Sigmoid colon (tissue), 7 donors: ENCODE results near the gene ATRAID. TPM values are rescaled to one million over a fixed set of nuclear protein-coding genes. Genes with fewer than 3 reads are reported as not detected.
A peak's percentile ranks its signal among the peaks of the same experiment; 100 is the strongest.

Experiments
- DNase-seq: peaks from one replicate; pipeline ENCODE4 v3.0.0-alpha.2; 2019
- H3K27ac ChIP-seq, 4 donors: fragments of 200-600 bp; sonication (generic); one replicate each; pipeline ENCODE4 v1.5.1; 2016 to 2019; ENCODE audit warnings: mild to moderate bottlenecking in 1 of 4
- H3K27me3 ChIP-seq, 3 donors: fragments of 200-600 bp; sonication (generic); one replicate each; pipeline ENCODE4 v1.5.1; 2019; ENCODE audit warnings: mild to moderate bottlenecking in 1 of 3
- H3K36me3 ChIP-seq, 4 donors: fragments of 200-600 bp; sonication (generic); one replicate each; pipeline ENCODE4 v1.5.1; 2016 to 2019
- H3K4me1 ChIP-seq, 4 donors: fragments of 200-600 bp; sonication (generic); one replicate each; pipeline ENCODE4 v1.5.1; 2017 to 2019
- H3K4me3 ChIP-seq, 4 donors: fragments of 200-600 bp; sonication (generic); one replicate each; pipeline ENCODE4 v1.5.1; 2017 to 2019; ENCODE audit warnings: mild to moderate bottlenecking in 2 of 4, moderate library complexity in 1 of 4
- H3K9me3 ChIP-seq, 4 donors: fragments of 200-600 bp in 3 of 4; sonication (generic) in 3 of 4; one replicate each; pipeline versions ENCODE4 v1.5.1 to v1.6.1; 2013 to 2019
- CTCF ChIP-seq, 4 experiments: fragments of 450-650 bp in 3 of 4; fragments of 200-600 bp in 1 of 4; IDR thresholded peaks; one replicate each; pipeline ENCODE4 v1.5.1; 2016 to 2019; ENCODE audit warnings: antibody characterized with exemption in 4 of 4, mild to moderate bottlenecking in 3 of 4, moderate library complexity in 2 of 4
- EP300 ChIP-seq, 4 donors: sonication (generic); formaldehyde crosslinking; IDR thresholded peaks; one replicate each; pipeline ENCODE4 v1.6.1; 2017; ENCODE audit warnings: antibody characterized with exemption in 4 of 4
- POLR2A ChIP-seq, 2 donors: fragments of 450-650 bp; IDR thresholded peaks; one replicate each; pipeline ENCODE4 v1.6.1; 2016; ENCODE audit warnings: antibody characterized with exemption in 2 of 2, mild to moderate bottlenecking in 2 of 2, moderate library complexity in 2 of 2
- POLR2AphosphoS5 ChIP-seq, 4 donors: sonication (generic); formaldehyde crosslinking; IDR thresholded peaks; one replicate each; pipeline ENCODE4 v1.6.1; 2017; ENCODE audit warnings: antibody characterized with exemption in 4 of 4
- WGBS, 2 donors: extraction: QIAGEN DNeasy Blood & Tissue Kit; methylation state at CpG; one replicate each; pipeline ENCODE4 v1.1.7; 2013; 5-methylcytosine and 5-hydroxymethylcytosine counted together
- intact Hi-C: fragments of 100-400 bp; cut with DNase I; formaldehyde crosslinking; loops from one replicate; pipeline ENCODE4 v1.15.1; 2023
- polyA plus RNA-seq, 3 donors: library from polyadenylated mRNA; stranded (reverse); fragments of 200-250 nt; gene quantifications; one replicate each; pipeline ENCODE4 v1.2.3, GENCODE V29; 2013
- total RNA-seq, 4 donors: library from RNA; depleted of rRNA; stranded (reverse); fragments of >200 nt; gene quantifications; one replicate each; pipeline ENCODE4 v1.1.0, GENCODE V29; 2016
- donor health status: healthy with polysubstance abuse.
- donor health status: Bipolar disorder and iron deficiency.
- donor health status: healthy.

The ATRAID gene
- total and polyA plus RNA-seq, 7 donors: 58.5 to 226 (median 128) TPM

- H3K9me3 ChIP-seq: no peaks in the 10 kb centered on the region
- no peaks in the 10 kb centered on the region for H3K4me1 ChIP-seq
- H3K27ac ChIP-seq: no peak overlapping the region
- no peak for DNase-seq
- WGBS, 2 donors: 92 to 97% methylated on average over 9 of the region's 9 CpGs
- no peak overlapping the region for H3K4me3 ChIP-seq
- TF ChIP-seq POLR2AphosphoS5 (IDR thresholded peaks at IDR 0.05) (no peak), CTCF (IDR thresholded peaks at IDR 0.05) (no peak), POLR2A (IDR thresholded peaks at IDR 0.05) (no peak), EP300 (IDR thresholded peaks at IDR 0.05) (no peak)
- intact Hi-C loops: no loop called here
- H3K27me3 ChIP-seq: no peaks in the 10 kb centered on the region
- H3K36me3 ChIP-seq: peaks cover 14 to 95% (median 49%) of the 10 kb centered on the region in 4 donors
These were observed 13.7 kb downstream of the ATRAID start for GRCh38 chr2:27225526-27225925.

- TF ChIP-seq POLR2A (IDR thresholded peaks at IDR 0.05) (no peak), EP300 (IDR thresholded peaks at IDR 0.05) (no peak), CTCF (IDR thresholded peaks at IDR 0.05) (no peak), POLR2AphosphoS5 (IDR thresholded peaks at IDR 0.05) (no peak)
- Histone ChIP-seq H3K27ac (no peak overlapping the region), H3K27me3 (no peaks in the 10 kb centered on the region), H3K9me3 (no peaks in the 10 kb centered on the region), H3K36me3 (peaks cover 14 to 100% (median 56%) of the 10 kb centered on the region in 4 donors), H3K4me3 (no peak overlapping the region), H3K4me1 (no peaks in the 10 kb centered on the region)
- no peak for DNase-seq
- intact Hi-C loops: no loop called here
- 82 to 89% methylated on average over 2 of the region's 2 CpGs for WGBS, 2 donors
These were observed 15.7 kb downstream of the ATRAID start for GRCh38 chr2:27227501-27227900.

GRCh38 chr2:27231921-27232320 is 20.1 kb downstream of the ATRAID start:
- TF ChIP-seq POLR2AphosphoS5 (IDR thresholded peaks at IDR 0.05): no peak
- no peak for TF ChIP-seq CTCF (IDR thresholded peaks at IDR 0.05)
- no peak for TF ChIP-seq EP300 (IDR thresholded peaks at IDR 0.05)
- peaks cover 25 to 100% (median 59%) of the 10 kb centered on the region in 4 donors for H3K36me3 ChIP-seq
- 96 to 97% methylated on average over 13 of the region's 13 CpGs for WGBS, 2 donors
- H3K9me3 ChIP-seq: no peaks in the 10 kb centered on the region
- H3K4me3 ChIP-seq: no peak overlapping the region
- H3K4me1 ChIP-seq: no peaks in the 10 kb centered on the region
- H3K27me3 ChIP-seq: no peaks in the 10 kb centered on the region
- no peak overlapping the region for H3K27ac ChIP-seq
- peak; percentile 33 for DNase-seq
- intact Hi-C loops: no loop called here

GRCh38 chr2:27233341-27233740 is 21.5 kb downstream of the ATRAID start:
- Histone ChIP-seq H3K4me1 (no peaks in the 10 kb centered on the region), H3K36me3 (peaks cover 28 to 100% (median 69%) of the 10 kb centered on the region in 4 donors), H3K27me3 (no peaks in the 10 kb centered on the region), H3K9me3 (no peaks in the 10 kb centered on the region), H3K4me3 (no peak overlapping the region), H3K27ac (no peak overlapping the region)
- peak; percentile 48 for DNase-seq
- TF ChIP-seq POLR2A (IDR thresholded peaks at IDR 0.05) (no peak), CTCF (IDR thresholded peaks at IDR 0.05) (no peak), POLR2AphosphoS5 (IDR thresholded peaks at IDR 0.05) (no peak), EP300 (IDR thresholded peaks at IDR 0.05) (no peak)
- WGBS, 2 donors: 95 to 96% methylated on average over 14 of the region's 14 CpGs
- intact Hi-C loops: no loop called here

- intact Hi-C loops: no loop called here
- peak; percentile 33 for DNase-seq
- TF ChIP-seq CTCF (IDR thresholded peaks at IDR 0.05): no peak
- TF ChIP-seq EP300 (IDR thresholded peaks at IDR 0.05): no peak
- TF ChIP-seq POLR2A (IDR thresholded peaks at IDR 0.05): no peak
- no peak for TF ChIP-seq POLR2AphosphoS5 (IDR thresholded peaks at IDR 0.05)
- peaks cover 30 to 100% (median 83%) of the 10 kb centered on the region in 4 donors for H3K36me3 ChIP-seq
- H3K4me1 ChIP-seq: no peaks in the 10 kb centered on the region
- no peak overlapping the region for H3K4me3 ChIP-seq
- H3K27me3 ChIP-seq: no peaks in the 10 kb centered on the region
- no peak overlapping the region for H3K27ac ChIP-seq
- H3K9me3 ChIP-seq: no peaks in the 10 kb centered on the region
- WGBS, 2 donors: 97% methylated on average over 12 of the region's 12 CpGs
These were observed 24.3 kb downstream of the ATRAID start for GRCh38 chr2:27236136-27236535.
